HL-60 (cell line): ENCODE measurements around the gene EPB41L4B.

Experiments used
- DNase-seq, 2 experiments: peaks; one replicate each; pipeline ENCODE4 v3.0.0-alpha.2; 2010 to 2020; ENCODE audit warnings: low read depth in 1 of 2, low spot score in 1 of 2
- H3K27ac ChIP-seq: fragments of 250-450 bp; sonication (Bioruptor Pico); replicated peaks from 2 replicates; pipeline ENCODE4 v1.5.1; 2020; ENCODE audit warnings: mild to moderate bottlenecking, moderate library complexity
- H3K27me3 ChIP-seq: fragments of 250-450 bp; sonication (Bioruptor Pico); 2 replicates; pipeline ENCODE4 v1.5.1; 2021; ENCODE audit warnings: mild to moderate bottlenecking, moderate library complexity; ENCODE audit not compliant: insufficient read depth, poor library complexity, severe bottlenecking
- H3K4me3 ChIP-seq: replicated peaks from 2 replicates; pipeline ENCODE4 v1.5.1; 2011; ENCODE audit warnings: mild to moderate bottlenecking, control low read depth, low read length; ENCODE audit not compliant: insufficient read depth
- GABPA ChIP-seq: IDR thresholded peaks from 2 replicates; pipeline ENCODE4 v1.6.1; 2012; ENCODE audit warnings: low read depth
- POLR2AphosphoS5 ChIP-seq: IDR thresholded peaks from 2 replicates; pipeline ENCODE4 v1.6.1; 2012; ENCODE audit warnings: low read depth
- SPI1 ChIP-seq: IDR thresholded peaks from 2 replicates; pipeline ENCODE4 v1.6.1; 2012; ENCODE audit warnings: low read depth, mild to moderate bottlenecking, borderline replicate concordance
- TF ChIP-seq, protein P1 (sequence below): IDR thresholded peaks from 2 replicates; pipeline ENCODE4 v1.6.1; 2012; ENCODE audit warnings: low read depth; ENCODE audit not compliant: insufficient replicate concordance
- TF ChIP-seq, protein P2 (sequence below): IDR thresholded peaks from one replicate; pipeline ENCODE4 v1.5.1; 2011; ENCODE audit warnings: low read length, control low read depth, inconsistent platforms; ENCODE audit not compliant: insufficient read depth

EPB41L4B gene

DNA sequence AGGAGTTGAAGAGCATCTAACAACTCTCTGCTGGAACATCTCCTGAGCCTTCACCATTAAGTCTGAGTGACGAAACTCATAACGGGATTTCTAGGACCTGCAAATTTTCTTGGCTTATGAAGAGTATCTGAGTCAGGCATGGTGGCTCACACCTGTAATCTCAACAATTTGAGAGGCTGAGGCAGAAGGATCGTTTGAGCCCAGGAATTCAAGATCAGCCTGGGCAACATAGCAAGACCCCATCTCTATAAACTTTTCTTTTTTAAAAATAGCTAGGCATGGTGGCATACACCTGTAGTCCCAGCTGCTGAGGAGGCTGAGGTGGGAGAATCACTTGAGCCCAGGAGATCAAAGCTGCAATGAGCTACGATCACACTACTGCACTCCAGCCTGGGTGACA lies 48.8 kb downstream of the EPB41L4B start:
- TF ChIP-seq GABPA (no peak), POLR2AphosphoS5 (no peak), SPI1 (no peak)
- TF ChIP-seq, protein P1, sequence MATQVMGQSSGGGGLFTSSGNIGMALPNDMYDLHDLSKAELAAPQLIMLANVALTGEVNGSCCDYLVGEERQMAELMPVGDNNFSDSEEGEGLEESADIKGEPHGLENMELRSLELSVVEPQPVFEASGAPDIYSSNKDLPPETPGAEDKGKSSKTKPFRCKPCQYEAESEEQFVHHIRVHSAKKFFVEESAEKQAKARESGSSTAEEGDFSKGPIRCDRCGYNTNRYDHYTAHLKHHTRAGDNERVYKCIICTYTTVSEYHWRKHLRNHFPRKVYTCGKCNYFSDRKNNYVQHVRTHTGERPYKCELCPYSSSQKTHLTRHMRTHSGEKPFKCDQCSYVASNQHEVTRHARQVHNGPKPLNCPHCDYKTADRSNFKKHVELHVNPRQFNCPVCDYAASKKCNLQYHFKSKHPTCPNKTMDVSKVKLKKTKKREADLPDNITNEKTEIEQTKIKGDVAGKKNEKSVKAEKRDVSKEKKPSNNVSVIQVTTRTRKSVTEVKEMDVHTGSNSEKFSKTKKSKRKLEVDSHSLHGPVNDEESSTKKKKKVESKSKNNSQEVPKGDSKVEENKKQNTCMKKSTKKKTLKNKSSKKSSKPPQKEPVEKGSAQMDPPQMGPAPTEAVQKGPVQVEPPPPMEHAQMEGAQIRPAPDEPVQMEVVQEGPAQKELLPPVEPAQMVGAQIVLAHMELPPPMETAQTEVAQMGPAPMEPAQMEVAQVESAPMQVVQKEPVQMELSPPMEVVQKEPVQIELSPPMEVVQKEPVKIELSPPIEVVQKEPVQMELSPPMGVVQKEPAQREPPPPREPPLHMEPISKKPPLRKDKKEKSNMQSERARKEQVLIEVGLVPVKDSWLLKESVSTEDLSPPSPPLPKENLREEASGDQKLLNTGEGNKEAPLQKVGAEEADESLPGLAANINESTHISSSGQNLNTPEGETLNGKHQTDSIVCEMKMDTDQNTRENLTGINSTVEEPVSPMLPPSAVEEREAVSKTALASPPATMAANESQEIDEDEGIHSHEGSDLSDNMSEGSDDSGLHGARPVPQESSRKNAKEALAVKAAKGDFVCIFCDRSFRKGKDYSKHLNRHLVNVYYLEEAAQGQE = no peak
- TF ChIP-seq, protein P2, sequence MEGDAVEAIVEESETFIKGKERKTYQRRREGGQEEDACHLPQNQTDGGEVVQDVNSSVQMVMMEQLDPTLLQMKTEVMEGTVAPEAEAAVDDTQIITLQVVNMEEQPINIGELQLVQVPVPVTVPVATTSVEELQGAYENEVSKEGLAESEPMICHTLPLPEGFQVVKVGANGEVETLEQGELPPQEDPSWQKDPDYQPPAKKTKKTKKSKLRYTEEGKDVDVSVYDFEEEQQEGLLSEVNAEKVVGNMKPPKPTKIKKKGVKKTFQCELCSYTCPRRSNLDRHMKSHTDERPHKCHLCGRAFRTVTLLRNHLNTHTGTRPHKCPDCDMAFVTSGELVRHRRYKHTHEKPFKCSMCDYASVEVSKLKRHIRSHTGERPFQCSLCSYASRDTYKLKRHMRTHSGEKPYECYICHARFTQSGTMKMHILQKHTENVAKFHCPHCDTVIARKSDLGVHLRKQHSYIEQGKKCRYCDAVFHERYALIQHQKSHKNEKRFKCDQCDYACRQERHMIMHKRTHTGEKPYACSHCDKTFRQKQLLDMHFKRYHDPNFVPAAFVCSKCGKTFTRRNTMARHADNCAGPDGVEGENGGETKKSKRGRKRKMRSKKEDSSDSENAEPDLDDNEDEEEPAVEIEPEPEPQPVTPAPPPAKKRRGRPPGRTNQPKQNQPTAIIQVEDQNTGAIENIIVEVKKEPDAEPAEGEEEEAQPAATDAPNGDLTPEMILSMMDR = no peak

DNA sequence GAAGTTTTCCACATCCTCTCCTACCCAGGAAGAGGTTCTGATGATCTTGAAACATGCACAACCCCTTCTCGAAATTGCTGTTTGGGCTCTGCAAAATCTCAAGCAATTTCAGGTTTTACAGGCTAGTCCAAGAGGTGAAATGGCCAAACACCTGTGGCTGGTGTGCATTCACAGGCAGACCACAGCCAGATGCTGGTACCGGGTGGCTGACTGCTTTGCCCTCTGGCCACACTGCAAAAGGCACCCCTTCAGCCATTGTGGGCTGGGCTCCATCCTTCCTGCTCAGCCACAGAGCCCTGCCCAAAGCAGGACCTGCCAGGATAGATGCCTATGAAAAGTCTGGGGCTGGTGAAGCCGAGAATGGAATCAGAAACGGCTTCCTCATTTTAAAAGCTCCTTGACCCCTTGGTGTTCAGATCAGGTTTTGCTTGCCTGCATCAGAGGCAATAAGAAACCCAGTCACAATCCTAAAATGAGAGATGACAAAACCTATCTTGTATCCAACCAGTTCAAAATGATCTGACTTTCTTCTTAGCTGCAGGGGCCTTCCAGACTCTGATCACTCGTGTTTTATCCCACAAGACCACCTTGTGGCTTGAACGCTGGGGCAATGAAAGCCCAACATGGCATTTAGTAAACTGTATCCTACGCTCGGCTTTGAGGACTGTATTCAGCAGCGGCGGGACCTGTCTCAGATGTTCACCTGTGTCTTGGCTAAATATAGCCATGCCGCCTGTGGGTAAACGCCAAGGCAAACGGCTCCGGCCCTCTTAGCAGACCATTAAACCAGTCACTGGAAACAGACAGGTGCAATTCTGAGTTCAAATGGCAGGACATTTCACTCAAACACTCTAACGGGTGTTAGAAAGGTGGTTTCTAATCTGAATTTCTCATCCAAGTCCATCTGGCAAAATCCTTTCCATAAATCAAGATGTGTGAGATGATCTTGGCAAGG lies 49.6 kb downstream of the EPB41L4B start:
- Histone ChIP-seq H3K27ac (no peak overlapping the region), H3K27me3 (no peaks in the 10 kb centered on the region), H3K4me3 (no peak overlapping the region)
- no peak for DNase-seq
- TF ChIP-seq, protein P1 = no peak
- TF ChIP-seq POLR2AphosphoS5 (no peak), SPI1 (no peak), GABPA (no peak)
- TF ChIP-seq, protein P2 = no peak

More for the DNA sequence above, 48.8 kb downstream of the EPB41L4B start:
- no peak for DNase-seq
- H3K27ac ChIP-seq = no peak overlapping the region
- no peaks in the 10 kb centered on the region for H3K27me3 ChIP-seq
- H3K4me3 ChIP-seq = no peak overlapping the region

DNA sequence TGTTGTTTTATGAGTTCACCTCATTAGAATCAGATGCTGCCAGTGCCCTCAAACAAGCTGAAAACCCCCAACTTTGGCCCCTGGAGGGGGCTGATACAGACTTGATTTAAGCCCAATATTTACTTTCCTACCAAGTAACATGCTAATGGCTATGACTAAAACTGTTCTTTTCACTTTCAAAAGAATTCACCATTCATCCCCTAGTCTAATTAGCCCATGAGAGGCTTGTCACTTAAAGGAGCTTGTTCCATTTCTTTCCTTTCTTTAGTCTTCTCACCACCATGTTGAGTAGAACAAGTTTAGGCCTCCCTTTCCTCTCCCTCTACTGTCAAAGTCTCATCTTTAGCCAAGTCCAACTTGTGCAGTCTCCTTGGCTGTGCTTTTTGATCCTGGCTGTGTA lies 50.4 kb downstream of the EPB41L4B start:
- no peaks in the 10 kb centered on the region for H3K27me3 ChIP-seq
- H3K4me3 ChIP-seq = no peak overlapping the region
- H3K27ac ChIP-seq = no peak overlapping the region
- TF ChIP-seq, protein P2 = no peak
- TF ChIP-seq, protein P1 = no peak
- no peak for TF ChIP-seq POLR2AphosphoS5
- no peak for TF ChIP-seq GABPA
- no peak for TF ChIP-seq SPI1
- DNase-seq = no peak
